ENCODE results near the gene SLC8B1. TPM values are rescaled to one million over a fixed set of nuclear protein-coding genes. Genes with fewer than 3 reads are reported as not detected.

Gene SLC8B1
- total RNA-seq, 1 experiment from 2014 or later, result 5.9 TPM

- no peak overlapping the region for H2AFZ ChIP-seq (ENCODE audit: low read length)
- DNase-seq, result no peak
- no peak overlapping the region for H3K4me3 ChIP-seq (ENCODE audit: low read length)
- no peak overlapping the region for H3K27ac ChIP-seq (ENCODE audit: low read length)
- H3K79me2 ChIP-seq (ENCODE audit: low read length), result no peaks in the 10 kb centered on the region
- H3K9ac ChIP-seq (ENCODE audit: low read length), result no peak overlapping the region
- H3K9me3 ChIP-seq (ENCODE audit: low read length), result no peaks in the 10 kb centered on the region
- no peaks in the 10 kb centered on the region for H4K20me1 ChIP-seq (ENCODE audit: insufficient read depth, low read depth, low read length)
- peaks cover 15% of the 10 kb centered on the region for H3K4me1 ChIP-seq (ENCODE audit: low read length)
- H3K9me2 ChIP-seq (replicated peaks; ENCODE audit: insufficient read depth, low read length), result no peaks in the 10 kb centered on the region
- H3K36me3 ChIP-seq (ENCODE audit: insufficient read depth, low read length), result no peaks in the 10 kb centered on the region
- no peaks in the 10 kb centered on the region for H3K27me3 ChIP-seq (ENCODE audit: low read length)
- H3K4me2 ChIP-seq (ENCODE audit: low read depth, low read length, poor library complexity, severe bottlenecking), result no peak overlapping the region
Measured at GRCh38 chr12:113333418-113333750, 1.5 kb downstream of the SLC8B1 start.

GRCh38 chr12:113332688-113333417 is 2.1 kb downstream of the SLC8B1 start:
- no peak overlapping the region for H3K4me3 ChIP-seq (ENCODE audit: low read length)

GRCh38 chr12:113330505-113330904 is 4.4 kb downstream of the SLC8B1 start:
- no peaks in the 10 kb centered on the region for H3K9me2 ChIP-seq (replicated peaks; ENCODE audit: insufficient read depth, low read length)
- no peaks in the 10 kb centered on the region for H3K27me3 ChIP-seq (ENCODE audit: low read length)
- no peak overlapping the region for H3K9ac ChIP-seq (ENCODE audit: low read length)
- no peaks in the 10 kb centered on the region for H3K9me3 ChIP-seq (ENCODE audit: low read length)
- no peaks in the 10 kb centered on the region for H4K20me1 ChIP-seq (ENCODE audit: insufficient read depth, low read depth, low read length)
- peaks cover 14% of the 10 kb centered on the region for H3K4me1 ChIP-seq (ENCODE audit: low read length)
- no peak overlapping the region for H3K4me2 ChIP-seq (ENCODE audit: low read depth, low read length, poor library complexity, severe bottlenecking)
- no peaks in the 10 kb centered on the region for H3K79me2 ChIP-seq (ENCODE audit: low read length)
- H3K36me3 ChIP-seq (ENCODE audit: insufficient read depth, low read length), result no peaks in the 10 kb centered on the region
- no peak overlapping the region for H2AFZ ChIP-seq (ENCODE audit: low read length)
- H3K27ac ChIP-seq (ENCODE audit: low read length), result no peak overlapping the region
- no peak for DNase-seq
- H3K4me3 ChIP-seq (ENCODE audit: low read length), result no peak overlapping the region

More at GRCh38 chr12:113332688-113333417, 2.1 kb downstream of the SLC8B1 start:
- no peaks in the 10 kb centered on the region for H3K36me3 ChIP-seq (ENCODE audit: insufficient read depth, low read length)
- H3K9me3 ChIP-seq (ENCODE audit: low read length), result no peaks in the 10 kb centered on the region
- peaks cover 15% of the 10 kb centered on the region for H3K4me1 ChIP-seq (ENCODE audit: low read length)
- H3K9ac ChIP-seq (ENCODE audit: low read length), result no peak overlapping the region
- no peak overlapping the region for H2AFZ ChIP-seq (ENCODE audit: low read length)
- no peaks in the 10 kb centered on the region for H3K27me3 ChIP-seq (ENCODE audit: low read length)
- H3K4me2 ChIP-seq (ENCODE audit: low read depth, low read length, poor library complexity, severe bottlenecking), result no peak overlapping the region
- no peaks in the 10 kb centered on the region for H3K79me2 ChIP-seq (ENCODE audit: low read length)
- no peaks in the 10 kb centered on the region for H4K20me1 ChIP-seq (ENCODE audit: insufficient read depth, low read depth, low read length)
- no peak overlapping the region for H3K27ac ChIP-seq (ENCODE audit: low read length)
- H3K9me2 ChIP-seq (replicated peaks; ENCODE audit: insufficient read depth, low read length), result no peaks in the 10 kb centered on the region
- DNase-seq, result no peak

DNA sequence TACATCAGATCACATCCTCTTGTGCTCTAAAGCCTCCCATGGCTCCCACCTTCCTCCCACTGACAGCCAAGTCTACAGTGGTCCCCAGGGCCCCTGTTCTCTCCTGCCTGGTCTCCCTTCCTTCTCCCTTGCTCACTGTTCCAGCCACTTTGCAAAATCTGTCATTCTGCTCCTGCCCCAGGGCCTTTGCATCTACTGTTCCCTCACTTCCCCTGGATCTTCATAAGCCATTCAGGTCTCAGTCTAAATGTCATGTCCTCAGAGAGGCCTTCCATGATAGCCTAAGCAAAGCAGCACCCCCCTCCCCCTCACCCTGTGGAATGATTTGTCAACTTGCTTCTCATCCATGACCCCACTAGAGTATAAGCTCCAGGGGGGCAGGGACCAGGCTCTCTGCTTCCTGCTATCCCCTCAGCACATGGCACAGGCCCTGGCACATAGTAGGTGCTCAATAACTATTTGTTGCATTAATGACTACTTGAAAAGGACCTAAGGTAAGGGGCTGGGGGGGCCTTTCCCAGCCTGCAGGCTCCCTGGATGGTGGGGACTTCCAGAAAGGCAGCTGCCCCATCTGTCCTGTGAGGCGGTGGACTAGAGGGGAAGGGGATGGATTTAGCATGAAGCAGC is 5.0 kb downstream of the SLC8B1 start:
- Histone ChIP-seq H3K9ac (ENCODE audit: low read length) (no peak overlapping the region), H3K4me2 (ENCODE audit: low read depth, low read length, poor library complexity, severe bottlenecking) (no peak overlapping the region), H3K27me3 (ENCODE audit: low read length) (no peaks in the 10 kb centered on the region), H2AFZ (ENCODE audit: low read length) (no peak overlapping the region), H3K4me3 (ENCODE audit: low read length) (no peak overlapping the region), H3K9me3 (ENCODE audit: low read length) (no peaks in the 10 kb centered on the region), H4K20me1 (ENCODE audit: insufficient read depth, low read depth, low read length) (no peaks in the 10 kb centered on the region), H3K4me1 (ENCODE audit: low read length) (peaks cover 15% of the 10 kb centered on the region), H3K27ac (ENCODE audit: low read length) (no peak overlapping the region), H3K36me3 (ENCODE audit: insufficient read depth, low read length) (no peaks in the 10 kb centered on the region), H3K9me2 (replicated peaks; ENCODE audit: insufficient read depth, low read length) (no peaks in the 10 kb centered on the region), H3K79me2 (ENCODE audit: low read length) (no peaks in the 10 kb centered on the region)
- DNase-seq, result no peak

GRCh38 chr12:113329022-113329790 is 5.7 kb downstream of the SLC8B1 start:
- H3K4me3 ChIP-seq (ENCODE audit: low read length), result no peak overlapping the region
- no peaks in the 10 kb centered on the region for H3K36me3 ChIP-seq (ENCODE audit: insufficient read depth, low read length)
- no peak overlapping the region for H3K9ac ChIP-seq (ENCODE audit: low read length)
- H4K20me1 ChIP-seq (ENCODE audit: insufficient read depth, low read depth, low read length), result no peaks in the 10 kb centered on the region
- no peaks in the 10 kb centered on the region for H3K9me3 ChIP-seq (ENCODE audit: low read length)
- no peak overlapping the region for H3K4me2 ChIP-seq (ENCODE audit: low read depth, low read length, poor library complexity, severe bottlenecking)
- DNase-seq, result no peak
- peaks cover 11% of the 10 kb centered on the region for H3K4me1 ChIP-seq (ENCODE audit: low read length)
- H3K9me2 ChIP-seq (replicated peaks; ENCODE audit: insufficient read depth, low read length), result no peaks in the 10 kb centered on the region
- no peak overlapping the region for H3K27ac ChIP-seq (ENCODE audit: low read length)
- no peak overlapping the region for H2AFZ ChIP-seq (ENCODE audit: low read length)
- H3K79me2 ChIP-seq (ENCODE audit: low read length), result no peaks in the 10 kb centered on the region
- H3K27me3 ChIP-seq (ENCODE audit: low read length), result no peaks in the 10 kb centered on the region

GRCh38 chr12:113328368-113328889 is 6.5 kb downstream of the SLC8B1 start:
- Histone ChIP-seq H2AFZ (ENCODE audit: low read length) (no peak overlapping the region), H3K9me2 (replicated peaks; ENCODE audit: insufficient read depth, low read length) (no peaks in the 10 kb centered on the region), H3K4me3 (ENCODE audit: low read length) (no peak overlapping the region), H4K20me1 (ENCODE audit: insufficient read depth, low read depth, low read length) (no peaks in the 10 kb centered on the region), H3K27me3 (ENCODE audit: low read length) (no peaks in the 10 kb centered on the region), H3K79me2 (ENCODE audit: low read length) (no peaks in the 10 kb centered on the region), H3K4me1 (ENCODE audit: low read length) (peaks cover 8% of the 10 kb centered on the region), H3K27ac (ENCODE audit: low read length) (no peak overlapping the region), H3K36me3 (ENCODE audit: insufficient read depth, low read length) (no peaks in the 10 kb centered on the region), H3K9ac (ENCODE audit: low read length) (no peak overlapping the region), H3K4me2 (ENCODE audit: low read depth, low read length, poor library complexity, severe bottlenecking) (no peak overlapping the region), H3K9me3 (ENCODE audit: low read length) (no peaks in the 10 kb centered on the region)
- DNase-seq, result no peak

GRCh38 chr12:113326775-113327395 is 8.0 kb downstream of the SLC8B1 start:
- H3K79me2 ChIP-seq (ENCODE audit: low read length), result no peaks in the 10 kb centered on the region
- no peaks in the 10 kb centered on the region for H3K27me3 ChIP-seq (ENCODE audit: low read length)
- peak; percentile 59 for DNase-seq
- H2AFZ ChIP-seq (ENCODE audit: low read length), result no peak overlapping the region
- no peaks in the 10 kb centered on the region for H4K20me1 ChIP-seq (ENCODE audit: insufficient read depth, low read depth, low read length)
- no peak overlapping the region for H3K9ac ChIP-seq (ENCODE audit: low read length)
- H3K9me2 ChIP-seq (replicated peaks; ENCODE audit: insufficient read depth, low read length), result no peaks in the 10 kb centered on the region
- H3K4me2 ChIP-seq (ENCODE audit: low read depth, low read length, poor library complexity, severe bottlenecking), result no peak overlapping the region
- H3K4me1 ChIP-seq (ENCODE audit: low read length), result peaks cover 8% of the 10 kb centered on the region
- no peak overlapping the region for H3K4me3 ChIP-seq (ENCODE audit: low read length)
- H3K9me3 ChIP-seq (ENCODE audit: low read length), result no peaks in the 10 kb centered on the region
- H3K36me3 ChIP-seq (ENCODE audit: insufficient read depth, low read length), result no peaks in the 10 kb centered on the region
- H3K27ac ChIP-seq (ENCODE audit: low read length), result no peak overlapping the region

DNA sequence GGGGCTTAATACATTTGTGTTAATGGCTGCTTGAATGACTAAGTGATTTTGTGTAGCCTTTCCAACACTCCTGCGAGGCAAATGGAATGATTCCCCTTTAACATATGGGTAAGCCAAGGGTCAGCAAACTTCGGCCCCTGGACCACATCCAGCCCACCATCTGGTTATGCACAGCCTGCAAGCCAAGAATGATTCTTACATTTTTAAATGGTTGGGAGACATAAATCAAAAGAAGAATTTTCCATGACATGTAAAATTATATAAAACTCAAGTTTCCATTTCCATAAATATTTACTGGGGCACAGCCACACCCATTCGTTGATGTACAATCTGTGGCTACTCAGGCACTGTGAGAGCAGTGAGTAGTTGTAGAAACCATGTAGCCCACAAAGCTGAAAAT is 9.0 kb downstream of the SLC8B1 start:
- Histone ChIP-seq H3K4me2 (ENCODE audit: low read depth, low read length, poor library complexity, severe bottlenecking) (no peak overlapping the region), H3K27me3 (ENCODE audit: low read length) (no peaks in the 10 kb centered on the region), H3K79me2 (ENCODE audit: low read length) (no peaks in the 10 kb centered on the region), H3K27ac (ENCODE audit: low read length) (no peak overlapping the region), H3K9ac (ENCODE audit: low read length) (no peak overlapping the region), H3K9me2 (replicated peaks; ENCODE audit: insufficient read depth, low read length) (no peaks in the 10 kb centered on the region), H3K4me1 (ENCODE audit: low read length) (peaks cover 8% of the 10 kb centered on the region), H3K4me3 (ENCODE audit: low read length) (no peak overlapping the region), H3K36me3 (ENCODE audit: insufficient read depth, low read length) (no peaks in the 10 kb centered on the region), H3K9me3 (ENCODE audit: low read length) (no peaks in the 10 kb centered on the region), H4K20me1 (ENCODE audit: insufficient read depth, low read depth, low read length) (no peaks in the 10 kb centered on the region), H2AFZ (ENCODE audit: low read length) (no peak overlapping the region)
- no peak for DNase-seq

All from Karpas-422 (cell line).